ENCODE results near the gene NCOA3. TPM values are rescaled to one million over a fixed set of nuclear protein-coding genes. Genes with fewer than 3 reads are reported as not detected.

Gene NCOA3
- total RNA-seq, 1 experiment from 2014 or later = 25.9 TPM

DNA sequence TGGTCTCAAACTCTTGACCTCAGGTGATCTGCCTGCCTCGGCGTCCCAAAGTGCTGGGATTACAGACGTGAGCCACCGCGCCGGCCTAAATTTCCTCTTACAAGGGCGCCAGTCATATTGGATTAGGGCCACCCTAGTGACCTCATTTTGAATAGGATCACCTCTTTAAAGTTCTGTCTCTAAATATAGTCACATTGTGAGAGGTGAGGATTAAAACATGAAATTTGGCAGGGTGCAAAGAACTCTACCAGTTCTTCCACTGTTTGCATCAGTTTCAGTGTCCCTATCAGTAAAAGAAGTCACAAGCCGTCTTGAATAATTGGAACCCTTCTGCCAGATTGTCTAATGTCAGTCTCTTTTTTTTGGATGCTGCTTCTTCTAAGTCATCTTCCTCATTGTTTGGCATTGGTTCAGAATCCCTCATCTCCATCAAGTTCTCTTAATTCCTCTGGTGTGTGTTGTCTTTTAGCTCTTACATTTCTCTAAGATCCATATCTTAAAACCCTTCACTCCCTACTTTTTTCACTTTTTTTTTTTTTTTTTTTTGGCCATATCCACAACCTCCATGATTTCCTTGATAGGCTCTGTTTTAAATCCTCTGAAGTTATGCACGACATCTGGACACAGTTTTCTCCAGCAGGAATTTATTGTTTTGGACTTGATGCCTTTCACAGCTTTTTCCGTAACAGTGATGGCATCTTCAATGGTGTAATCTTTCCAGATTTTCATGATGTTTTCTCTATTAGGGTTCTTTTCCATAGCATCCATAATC is 56.8 kb downstream of the NCOA3 start:
- TF ChIP-seq POLR2AphosphoS5 (IDR thresholded peaks at IDR 0.05; ENCODE audit: low read depth, low read length) (no peak), EZH2phosphoT487 (IDR thresholded peaks at IDR 0.05; ENCODE audit: borderline replicate concordance) (no peak), RAD21 (IDR thresholded peaks at IDR 0.05; ENCODE audit: low read depth) (no peak), TCF7L2 (IDR thresholded peaks at IDR 0.05; ENCODE audit: borderline replicate concordance, extremely low read depth, insufficient read depth, insufficient read length) (no peak), YY1 (IDR thresholded peaks at IDR 0.05; ENCODE audit: extremely low read depth, insufficient replicate concordance, low read depth, low read length) (no peak), SRF (IDR thresholded peaks at IDR 0.05; ENCODE audit: low read depth) (no peak)
- POLR2A ChIA-PET = no interaction called here
- H3K9me3 ChIP-seq (ENCODE audit: control insufficient read depth in 1 of 2, insufficient read depth in 1 of 2, low read depth in 1 of 2, low read length in 2 of 2) = no peaks in the 10 kb centered on the region
- no peaks in the 10 kb centered on the region for H4K20me1 ChIP-seq (ENCODE audit: insufficient read depth)
- CTCF ChIA-PET = no interaction called here
- DNase-seq (ENCODE audit: low read depth, low spot score) (no peak), ATAC-seq (no peak)
- no peak overlapping the region for H2AFZ ChIP-seq (ENCODE audit: low read depth, low read length, poor library complexity, severe bottlenecking)
- H3K27ac ChIP-seq (ENCODE audit: low read depth, low read length) = no peak overlapping the region
- no peaks in the 10 kb centered on the region for H3K27me3 ChIP-seq (ENCODE audit: insufficient read depth, low read length)
- intact Hi-C loops (cut with micrococcal nuclease) = no loop called here
- RAD21 ChIA-PET (ENCODE audit: low non-redundant PET in 1 of 2, low total read pairs in 2 of 2, uncharacterized antibody in 2 of 2, unreplicated experiment in 2 of 2) = no interaction called here
- peaks cover 42% of the 10 kb centered on the region for H3K79me2 ChIP-seq (ENCODE audit: insufficient read depth, low read length)
- no peak overlapping the region for H3K4me2 ChIP-seq (ENCODE audit: low read length)
- H3K9ac ChIP-seq (ENCODE audit: low read length) = no peak overlapping the region
- no peak overlapping the region for H3K4me3 ChIP-seq (replicated peaks in 1 of 2; ENCODE audit: low read depth in 1 of 2, low read length in 2 of 2)
- H3K4me1 ChIP-seq (ENCODE audit: control insufficient read depth in 1 of 2, insufficient read depth in 2 of 2, low read length in 2 of 2) = peaks cover 8 to 21% of the 10 kb centered on the region in 2 experiments
- H3K9me2 ChIP-seq (ENCODE audit: insufficient read depth) = no peaks in the 10 kb centered on the region
- no TSS peak for BruUV-seq (replicated peaks)
- H3K36me3 ChIP-seq (ENCODE audit: control insufficient read depth in 1 of 2, insufficient read depth in 2 of 2, low read length in 2 of 2) = no peaks in the 10 kb centered on the region

DNA sequence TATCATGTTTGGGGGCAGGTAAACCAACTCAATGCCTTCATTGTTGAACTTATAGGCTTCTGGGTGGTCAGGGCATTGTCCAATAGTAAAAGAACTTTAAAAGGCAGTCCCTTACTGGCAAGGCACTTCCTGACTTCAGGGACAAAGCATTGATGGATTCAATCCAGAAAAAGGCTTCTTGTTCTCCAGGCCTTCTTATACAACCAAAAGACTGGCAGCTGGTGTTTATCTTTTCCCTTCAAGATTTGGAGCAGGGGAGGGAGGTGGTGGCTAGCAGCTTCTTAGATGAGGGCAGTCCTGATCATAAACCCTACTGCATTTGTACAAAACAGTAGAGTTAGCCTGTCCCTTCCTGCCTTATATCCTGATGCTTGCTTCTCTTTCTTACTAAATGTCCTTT is 57.5 kb downstream of the NCOA3 start:
- Histone ChIP-seq H4K20me1 (ENCODE audit: insufficient read depth) (no peaks in the 10 kb centered on the region), H3K4me2 (ENCODE audit: low read length) (no peak overlapping the region), H3K9ac (ENCODE audit: low read length) (no peak overlapping the region), H3K79me2 (ENCODE audit: insufficient read depth, low read length) (peaks cover 43% of the 10 kb centered on the region), H3K27ac (ENCODE audit: low read depth, low read length) (no peak overlapping the region), H3K36me3 (ENCODE audit: control insufficient read depth in 1 of 2, insufficient read depth in 2 of 2, low read length in 2 of 2) (no peaks in the 10 kb centered on the region), H3K9me3 (ENCODE audit: control insufficient read depth in 1 of 2, insufficient read depth in 1 of 2, low read depth in 1 of 2, low read length in 2 of 2) (no peaks in the 10 kb centered on the region), H3K9me2 (ENCODE audit: insufficient read depth) (no peaks in the 10 kb centered on the region), H3K4me1 (ENCODE audit: control insufficient read depth in 1 of 2, insufficient read depth in 2 of 2, low read length in 2 of 2) (peaks cover 14 to 28% of the 10 kb centered on the region in 2 experiments), H3K4me3 (replicated peaks in 1 of 2; ENCODE audit: low read depth in 1 of 2, low read length in 2 of 2) (no peak overlapping the region), H3K27me3 (ENCODE audit: insufficient read depth, low read length) (no peaks in the 10 kb centered on the region), H2AFZ (ENCODE audit: low read depth, low read length, poor library complexity, severe bottlenecking) (no peak overlapping the region)
- ChIA-PET RAD21 (ENCODE audit: low non-redundant PET in 1 of 2, low total read pairs in 2 of 2, uncharacterized antibody in 2 of 2, unreplicated experiment in 2 of 2) (no interaction called here), CTCF (no interaction called here), POLR2A (no interaction called here)
- no TSS peak for BruUV-seq (replicated peaks)
- intact Hi-C loops (cut with micrococcal nuclease) = no loop called here
- ATAC-seq (no peak), DNase-seq (ENCODE audit: low read depth, low spot score) (no peak)
- TF ChIP-seq, protein P1, sequence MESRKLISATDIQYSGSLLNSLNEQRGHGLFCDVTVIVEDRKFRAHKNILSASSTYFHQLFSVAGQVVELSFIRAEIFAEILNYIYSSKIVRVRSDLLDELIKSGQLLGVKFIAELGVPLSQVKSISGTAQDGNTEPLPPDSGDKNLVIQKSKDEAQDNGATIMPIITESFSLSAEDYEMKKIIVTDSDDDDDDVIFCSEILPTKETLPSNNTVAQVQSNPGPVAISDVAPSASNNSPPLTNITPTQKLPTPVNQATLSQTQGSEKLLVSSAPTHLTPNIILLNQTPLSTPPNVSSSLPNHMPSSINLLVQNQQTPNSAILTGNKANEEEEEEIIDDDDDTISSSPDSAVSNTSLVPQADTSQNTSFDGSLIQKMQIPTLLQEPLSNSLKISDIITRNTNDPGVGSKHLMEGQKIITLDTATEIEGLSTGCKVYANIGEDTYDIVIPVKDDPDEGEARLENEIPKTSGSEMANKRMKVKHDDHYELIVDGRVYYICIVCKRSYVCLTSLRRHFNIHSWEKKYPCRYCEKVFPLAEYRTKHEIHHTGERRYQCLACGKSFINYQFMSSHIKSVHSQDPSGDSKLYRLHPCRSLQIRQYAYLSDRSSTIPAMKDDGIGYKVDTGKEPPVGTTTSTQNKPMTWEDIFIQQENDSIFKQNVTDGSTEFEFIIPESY (IDR thresholded peaks at IDR 0.05; ENCODE audit: extremely low read depth, insufficient replicate concordance, low read length) = no peak
- TF ChIP-seq EGR1 (IDR thresholded peaks at IDR 0.05; ENCODE audit: low read depth) (no peak), POLR2A (IDR thresholded peaks at IDR 0.05; ENCODE audit: borderline replicate concordance, extremely low read depth, insufficient read depth, insufficient read length) (no peak), ZNF274 (IDR thresholded peaks at IDR 0.05; ENCODE audit: low read depth, low read length) (no peak), RAD21 (IDR thresholded peaks at IDR 0.05; ENCODE audit: low read depth) (no peak), ELF1 (IDR thresholded peaks at IDR 0.05; ENCODE audit: borderline replicate concordance, low read depth) (no peak), SP1 (IDR thresholded peaks at IDR 0.05; ENCODE audit: low read depth) (no peak), ZFX (IDR thresholded peaks at IDR 0.05) (no peak), FOSL1 (IDR thresholded peaks at IDR 0.05; ENCODE audit: low read depth) (no peak), SRF (IDR thresholded peaks at IDR 0.05; ENCODE audit: low read depth) (no peak), EZH2 (IDR thresholded peaks at IDR 0.05) (no peak), EZH2phosphoT487 (IDR thresholded peaks at IDR 0.05; ENCODE audit: borderline replicate concordance) (no peak), YY1 (IDR thresholded peaks at IDR 0.05; ENCODE audit: extremely low read depth, insufficient replicate concordance, low read depth, low read length) (no peak), CBX3 (IDR thresholded peaks at IDR 0.05; ENCODE audit: low read depth) (no peak), CEBPB (IDR thresholded peaks at IDR 0.05; ENCODE audit: low read depth) (no peak), POLR2AphosphoS5 (IDR thresholded peaks at IDR 0.05; ENCODE audit: low read depth, low read length) (no peak), TCF7L2 (IDR thresholded peaks at IDR 0.05; ENCODE audit: borderline replicate concordance, extremely low read depth, insufficient read depth, insufficient read length) (no peak), SIN3A (IDR thresholded peaks at IDR 0.05; ENCODE audit: low read depth) (no peak), JUND (IDR thresholded peaks at IDR 0.05) (no peak)
- TF ChIP-seq, protein P2, sequence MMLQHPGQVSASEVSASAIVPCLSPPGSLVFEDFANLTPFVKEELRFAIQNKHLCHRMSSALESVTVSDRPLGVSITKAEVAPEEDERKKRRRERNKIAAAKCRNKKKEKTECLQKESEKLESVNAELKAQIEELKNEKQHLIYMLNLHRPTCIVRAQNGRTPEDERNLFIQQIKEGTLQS (IDR thresholded peaks at IDR 0.05) = no peak

All from HCT116 (cell line).